PC-3 (cell line): Measurements from ENCODE around the gene LIN52. TPM values are rescaled to one million over a fixed set of nuclear protein-coding genes. Genes with fewer than 3 reads are reported as not detected.

ENCODE experiments used
- ATAC-seq: fragments of 200-7000 bp; cut with Tn5 transposase; 2 replicates; pipeline ENCODE4 v1.9.1; 2020; ENCODE audit warnings: mild to moderate bottlenecking, moderate library complexity
- BruUV-seq: library from RNA; stranded (reverse); fragments of 400-500 nt; replicated peaks from 2 replicates; lab custom pipeline; 2021; lab: Mats Ljungman, UMichigan
- CTCF ChIA-PET: fragments of 300-600 bp; sonication (Branson Sonifier 250); formaldehyde crosslinking; loops from one replicate; lab custom pipeline; 2022; ENCODE audit warnings: antibody characterized with exemption; lab: Charles Lee
- POLR2A ChIA-PET: fragments of 300-600 bp; sonication (Branson Sonifier 250); formaldehyde crosslinking; loops from one replicate; lab custom pipeline; 2022; ENCODE audit warnings: antibody characterized with exemption; ENCODE audit not compliant: unreplicated experiment; lab: Charles Lee
- DNase-seq: peaks from one replicate; pipeline ENCODE4 v3.0.0-alpha.2; 2015
- H2AFZ ChIP-seq: fragments of 300-600 bp; sonication (generic); 2 replicates; pipeline ENCODE4 v1.6.0; 2016; ENCODE audit warnings: antibody characterized with exemption, low read length
- H3F3A ChIP-seq: fragments of 300-600 bp; sonication (generic); one replicate; pipeline ENCODE4 v1.6.0; 2017; ENCODE audit warnings: antibody characterized with exemption, low read length, control low read depth, mild to moderate bottlenecking; ENCODE audit not compliant: unreplicated experiment
- H3K27ac ChIP-seq: fragments of 300-600 bp; sonication (generic); 2 replicates; pipeline ENCODE4 v1.5.1; 2016; ENCODE audit warnings: mild to moderate bottlenecking, low read length
- H3K27me3 ChIP-seq: fragments of 300-600 bp; sonication (generic); 2 replicates; pipeline ENCODE4 v1.6.1; 2016; ENCODE audit warnings: low read length, mixed read lengths
- H3K36me3 ChIP-seq: fragments of 300-600 bp; sonication (generic); 2 replicates; pipeline ENCODE4 v1.6.1; 2016; ENCODE audit warnings: low read depth, mixed run types, low read length, mixed read lengths
- H3K4me1 ChIP-seq: fragments of 300-600 bp; sonication (generic); 2 replicates; pipeline ENCODE4 v1.5.1; 2016; ENCODE audit warnings: low read length; ENCODE audit not compliant: insufficient read depth
- H3K4me2 ChIP-seq: fragments of 300-600 bp; sonication (generic); 2 replicates; pipeline ENCODE4 v1.6.0; 2016; ENCODE audit warnings: low read length
- H3K4me3 ChIP-seq: fragments of 300-600 bp; sonication (generic); 2 replicates; pipeline ENCODE4 v1.5.1; 2016; ENCODE audit warnings: mild to moderate bottlenecking, low read length, mixed read lengths
- H3K79me2 ChIP-seq: fragments of 300-600 bp; sonication (generic); 2 replicates; pipeline ENCODE4 v1.6.1; 2017; ENCODE audit warnings: low read length, mixed read lengths
- H3K9ac ChIP-seq: fragments of 300-600 bp; sonication (generic); 2 replicates; pipeline ENCODE4 v1.6.0; 2016; ENCODE audit warnings: mild to moderate bottlenecking, low read length
- H3K9me2 ChIP-seq: fragments of 300-600 bp; sonication (generic); replicated peaks from 2 replicates; pipeline ENCODE4 v1.6.1; 2016; ENCODE audit warnings: mixed run types, low read length, mixed read lengths
- H3K9me3 ChIP-seq: fragments of 300-600 bp; sonication (generic); 2 replicates; pipeline ENCODE4 v1.6.1; 2016; ENCODE audit warnings: low read length, mixed read lengths
- H4K20me1 ChIP-seq: fragments of 300-600 bp; sonication (generic); 2 replicates; pipeline ENCODE4 v1.6.1; 2016; ENCODE audit warnings: low read length, mixed read lengths
- EZH2 ChIP-seq: fragments of 300-600 bp; sonication (generic); IDR thresholded peaks from one replicate; pipeline ENCODE4 v1.6.1; 2017; ENCODE audit warnings: antibody characterized with exemption, mild to moderate bottlenecking, low read length; ENCODE audit not compliant: unreplicated experiment
- EZH2phosphoT487 ChIP-seq: fragments of 300-600 bp; sonication (generic); IDR thresholded peaks from 2 replicates; pipeline ENCODE4 v1.6.1; 2018; ENCODE audit warnings: mild to moderate bottlenecking, antibody characterized with exemption, low read length, borderline replicate concordance
- intact Hi-C: fragments of 100-400 bp; cut with micrococcal nuclease; formaldehyde crosslinking; loops from 2 replicates; pipeline ENCODE4 v1.9.0; 2023
- total RNA-seq: library from RNA; depleted of rRNA; stranded (reverse); fragments of >200 nt; gene quantifications from 2 replicates; pipeline ENCODE4 v1.2.3, GENCODE V29; 2014
- TF ChIP-seq, protein P1 (sequence below): fragments of 300-600 bp; sonication (generic); conservative IDR thresholded peaks from 2 replicates; pipeline ENCODE4 v1.5.1; 2017; ENCODE audit warnings: antibody characterized with exemption, low read depth, mild to moderate bottlenecking, low read length

The LIN52 gene
- total RNA-seq, 1 experiment from 2014 or later = 8.4 TPM

DNA sequence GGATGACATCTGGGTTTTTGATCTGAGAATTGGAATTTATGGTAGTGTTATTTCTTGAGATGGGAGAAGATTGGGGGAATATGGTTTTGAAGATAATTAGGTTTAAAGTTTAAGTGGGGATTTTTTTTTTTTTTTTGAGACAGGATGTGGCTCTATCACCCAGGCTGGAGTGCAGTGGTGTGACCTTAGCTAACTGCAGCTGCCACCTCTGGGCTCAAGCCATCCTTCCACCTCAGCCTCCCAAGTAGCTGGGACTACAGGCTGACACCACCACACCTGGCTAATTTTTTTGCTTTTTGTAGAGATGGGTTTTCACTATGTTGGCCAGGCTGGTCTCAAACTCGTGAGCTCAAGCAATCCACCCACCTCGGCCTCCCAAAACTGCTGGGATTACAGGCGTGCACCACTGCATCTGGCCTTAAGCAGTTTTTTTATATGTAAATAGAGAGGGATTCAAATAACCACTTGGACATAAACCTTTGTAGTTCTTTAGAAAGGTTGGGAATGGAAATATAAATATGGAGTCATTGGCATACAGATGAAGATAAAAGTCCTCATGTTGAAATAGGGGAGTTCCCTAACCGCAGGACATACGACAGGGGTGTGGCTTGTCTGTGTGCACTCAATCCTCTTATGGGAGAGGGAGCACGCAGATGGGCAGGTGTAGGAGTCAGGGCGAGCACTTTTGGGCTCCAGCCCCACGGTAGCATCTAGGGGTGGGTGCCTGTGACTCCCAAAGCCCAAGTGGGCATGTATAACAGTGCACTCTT is 4.7 kb downstream of the LIN52 start:
- peaks cover 10% of the 10 kb centered on the region for H3K4me1 ChIP-seq

DNA sequence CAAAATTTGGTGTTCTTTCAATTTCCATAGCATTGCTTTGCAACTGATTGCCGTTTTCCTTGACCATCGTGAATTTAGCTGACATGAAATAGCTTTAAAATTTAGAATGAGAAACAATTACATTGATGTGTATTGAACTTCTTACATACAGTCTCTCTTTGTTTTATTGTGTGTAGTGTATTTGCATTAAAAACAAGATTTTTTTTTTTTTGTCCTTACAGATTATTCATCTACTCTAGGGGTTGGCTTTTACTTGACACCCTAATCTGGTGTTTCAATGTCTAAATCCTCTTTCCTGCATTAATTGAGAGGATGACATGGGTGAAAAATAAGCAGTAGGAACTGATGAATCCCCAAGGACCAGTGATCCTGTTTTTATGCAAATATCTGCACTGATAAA is 20.6 kb downstream of the LIN52 start:
- H3F3A ChIP-seq = no peaks in the 10 kb centered on the region
- no peaks in the 10 kb centered on the region for H3K27me3 ChIP-seq
- H3K4me1 ChIP-seq = no peaks in the 10 kb centered on the region
- H3K4me2 ChIP-seq = no peak overlapping the region
- no peaks in the 10 kb centered on the region for H3K9me3 ChIP-seq
- H3K27ac ChIP-seq = no peak overlapping the region
- intact Hi-C loops = no loop called here
- no TSS peak for BruUV-seq
- no peak overlapping the region for H3K4me3 ChIP-seq
- ATAC-seq = no peak
- H3K9ac ChIP-seq = no peak overlapping the region
- no peak for DNase-seq
- ChIA-PET POLR2A (no interaction called here), CTCF (no interaction called here)
- H3K9me2 ChIP-seq = no peaks in the 10 kb centered on the region
- no peak overlapping the region for H2AFZ ChIP-seq
- H3K36me3 ChIP-seq = peaks cover 13% of the 10 kb centered on the region; the same call in 1 of the 2 replicates
- TF ChIP-seq EZH2phosphoT487 = no peak
- TF ChIP-seq EZH2 = no peak
- TF ChIP-seq, protein P1, sequence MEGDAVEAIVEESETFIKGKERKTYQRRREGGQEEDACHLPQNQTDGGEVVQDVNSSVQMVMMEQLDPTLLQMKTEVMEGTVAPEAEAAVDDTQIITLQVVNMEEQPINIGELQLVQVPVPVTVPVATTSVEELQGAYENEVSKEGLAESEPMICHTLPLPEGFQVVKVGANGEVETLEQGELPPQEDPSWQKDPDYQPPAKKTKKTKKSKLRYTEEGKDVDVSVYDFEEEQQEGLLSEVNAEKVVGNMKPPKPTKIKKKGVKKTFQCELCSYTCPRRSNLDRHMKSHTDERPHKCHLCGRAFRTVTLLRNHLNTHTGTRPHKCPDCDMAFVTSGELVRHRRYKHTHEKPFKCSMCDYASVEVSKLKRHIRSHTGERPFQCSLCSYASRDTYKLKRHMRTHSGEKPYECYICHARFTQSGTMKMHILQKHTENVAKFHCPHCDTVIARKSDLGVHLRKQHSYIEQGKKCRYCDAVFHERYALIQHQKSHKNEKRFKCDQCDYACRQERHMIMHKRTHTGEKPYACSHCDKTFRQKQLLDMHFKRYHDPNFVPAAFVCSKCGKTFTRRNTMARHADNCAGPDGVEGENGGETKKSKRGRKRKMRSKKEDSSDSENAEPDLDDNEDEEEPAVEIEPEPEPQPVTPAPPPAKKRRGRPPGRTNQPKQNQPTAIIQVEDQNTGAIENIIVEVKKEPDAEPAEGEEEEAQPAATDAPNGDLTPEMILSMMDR = no peak
- H3K79me2 ChIP-seq = no peaks in the 10 kb centered on the region
- H4K20me1 ChIP-seq = no peaks in the 10 kb centered on the region

More for the DNA sequence above, 4.7 kb downstream of the LIN52 start:
- no peaks in the 10 kb centered on the region for H3K27me3 ChIP-seq
- no peak for DNase-seq
- intact Hi-C loops = no loop called here
- ChIA-PET POLR2A (no interaction called here), CTCF (no interaction called here)
- no peak overlapping the region for H3K4me2 ChIP-seq
- H3K9me2 ChIP-seq = no peaks in the 10 kb centered on the region
- H3K9me3 ChIP-seq = no peaks in the 10 kb centered on the region
- no peak overlapping the region for H3K27ac ChIP-seq
- peaks cover 25% of the 10 kb centered on the region for H3K79me2 ChIP-seq
- H3K9ac ChIP-seq = no peak overlapping the region
- H3K4me3 ChIP-seq = no peak overlapping the region
- no TSS peak for BruUV-seq
- H4K20me1 ChIP-seq = no peaks in the 10 kb centered on the region
- no peaks in the 10 kb centered on the region for H3K36me3 ChIP-seq
- ATAC-seq = no peak
- no peak for TF ChIP-seq EZH2phosphoT487
- no peak for TF ChIP-seq EZH2
- TF ChIP-seq, protein P1 = no peak
- H3F3A ChIP-seq = no peaks in the 10 kb centered on the region
- H2AFZ ChIP-seq = no peak overlapping the region

DNA sequence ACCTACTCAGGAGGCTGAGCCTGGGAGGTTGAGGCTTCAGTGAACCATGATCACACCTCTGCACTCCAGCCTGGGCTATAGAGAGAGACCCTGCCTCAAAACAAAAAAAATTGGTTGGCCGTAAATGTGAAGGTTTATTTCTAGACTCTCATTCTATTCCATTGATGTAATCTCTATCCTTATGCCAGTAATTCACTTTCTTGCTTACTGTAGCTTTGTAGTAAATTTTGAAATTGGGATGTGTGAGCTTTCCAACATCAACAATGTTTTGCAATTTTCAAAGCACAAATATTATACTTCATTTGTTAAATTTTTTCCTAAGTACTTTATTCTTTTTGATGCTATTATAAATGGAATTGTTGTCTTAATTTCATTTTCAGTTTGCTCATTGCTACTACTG is 24.6 kb downstream of the LIN52 start:
- CTCF ChIA-PET = no interaction called here
- no peak for TF ChIP-seq EZH2
- no peak for TF ChIP-seq EZH2phosphoT487
- no peak overlapping the region for H3K9ac ChIP-seq

More for the DNA sequence above, 24.6 kb downstream of the LIN52 start:
- no peak for ATAC-seq
- Histone ChIP-seq H3K4me3 (no peak overlapping the region), H3F3A (no peaks in the 10 kb centered on the region), H3K79me2 (no peaks in the 10 kb centered on the region), H2AFZ (no peak overlapping the region), H4K20me1 (no peaks in the 10 kb centered on the region), H3K4me1 (no peaks in the 10 kb centered on the region), H3K27ac (no peak overlapping the region), H3K9me2 (no peaks in the 10 kb centered on the region), H3K9me3 (no peaks in the 10 kb centered on the region), H3K27me3 (no peaks in the 10 kb centered on the region), H3K36me3 (0 out of 2 replicates have a peak, but pooled peaks cover 8% of the 10 kb centered on the region), H3K4me2 (no peak overlapping the region)
- BruUV-seq = no TSS peak
- POLR2A ChIA-PET = no interaction called here
- DNase-seq = no peak
- intact Hi-C loops = no loop called here
